Thyroid gland (tissue), 4 donors: ENCODE data around the gene NDUFAF7. TPM values are rescaled to one million over a fixed set of nuclear protein-coding genes. Genes with fewer than 3 reads are reported as not detected.
"Not testable (repeated sequence)": the region's sequence is repeated elsewhere in the genome, so short reads cannot be mapped to it uniquely, and the experiment has no call there.

Source experiments
- DNase-seq, 2 donors: peaks; one replicate each; pipeline ENCODE4 v3.0.0-alpha.2; 2019
- H3K27ac ChIP-seq, 3 donors: fragments of 200-600 bp; sonication (generic); 1 replicate in 2 of 3; 2 replicates in 1 of 3; pipeline ENCODE4 v1.5.1; 2016 to 2019; ENCODE audit warnings: mild to moderate bottlenecking in 1 of 3, moderate library complexity in 1 of 3
- H3K27me3 ChIP-seq: fragments of 200-600 bp; sonication (generic); one replicate; pipeline ENCODE4 v1.5.1; 2019
- H3K36me3 ChIP-seq, 2 donors: fragments of 200-600 bp; sonication (generic); one replicate each; pipeline ENCODE4 v1.5.1; 2016 to 2019
- H3K4me1 ChIP-seq, 2 donors: fragments of 200-600 bp; sonication (generic); one replicate each; pipeline ENCODE4 v1.5.1; 2017 to 2019
- H3K4me3 ChIP-seq, 3 donors: fragments of 200-600 bp; sonication (generic); replicated peaks in 1 of 3; 1 replicate in 2 of 3; 2 replicates in 1 of 3; pipeline ENCODE4 v1.5.1; 2016; ENCODE audit warnings: mild to moderate bottlenecking in 1 of 3
- H3K9me3 ChIP-seq: fragments of 200-600 bp; sonication (generic); one replicate; pipeline ENCODE4 v1.5.1; 2017
- CTCF ChIP-seq, 6 experiments: fragments of 200-600 bp in 3 of 6; fragments of 450-650 bp in 3 of 6; sonication (generic) in 3 of 6; IDR thresholded peaks; one replicate each; pipeline ENCODE4 v1.5.1; 2016 to 2019; ENCODE audit warnings: antibody characterized with exemption in 6 of 6, mild to moderate bottlenecking in 2 of 6, inconsistent platforms in 1 of 6, moderate library complexity in 1 of 6
- POLR2A ChIP-seq, 2 donors: fragments of 450-650 bp; IDR thresholded peaks; one replicate each; pipeline ENCODE4 v1.6.1; 2017; ENCODE audit warnings: antibody characterized with exemption in 2 of 2, mild to moderate bottlenecking in 2 of 2, moderate library complexity in 1 of 2
- WGBS, 2 donors: methylation state at CpG; one replicate each; pipeline ENCODE4 v1.1.5; 2017; 5-methylcytosine and 5-hydroxymethylcytosine counted together
- intact Hi-C: fragments of 100-400 bp; cut with DNase I; formaldehyde crosslinking; loops from one replicate; pipeline ENCODE4 v1.15.1; 2023
- total RNA-seq, 4 donors: library from RNA; depleted of rRNA; stranded (reverse); fragments of >200 nt; gene quantifications; one replicate each; pipeline ENCODE4 v1.2.3, GENCODE V29; 2016

Gene NDUFAF7
- total RNA-seq, 4 donors from 2014 or later, result 11.5 to 23.1 (median 19.1) TPM

GRCh38 chr2:37283207-37283606 lies 51.7 kb downstream of the NDUFAF7 start:
- Histone ChIP-seq H3K27ac (no peak overlapping the region), H3K36me3 (peaks cover 5 to 10% of the 10 kb centered on the region in 2 donors), H3K4me1 (no peaks in the 10 kb centered on the region), H3K9me3 (no peaks in the 10 kb centered on the region), H3K4me3 (no peak overlapping the region), H3K27me3 (no peaks in the 10 kb centered on the region)
- intact Hi-C loops, result no loop called here
- WGBS, 2 donors, result 90 to 100% methylated on average over 2 of the region's 2 CpGs
- DNase-seq, result no peak
- TF ChIP-seq CTCF (IDR thresholded peaks at IDR 0.05) (no peak), POLR2A (IDR thresholded peaks at IDR 0.05) (no peak)

- intact Hi-C loops, result no loop called here
- DNase-seq, result no peak
- H3K36me3 ChIP-seq, result peaks cover 5 to 12% of the 10 kb centered on the region in 2 donors
- no peaks in the 10 kb centered on the region for H3K4me1 ChIP-seq
- no peak overlapping the region for H3K4me3 ChIP-seq
- no peaks in the 10 kb centered on the region for H3K27me3 ChIP-seq
- TF ChIP-seq POLR2A (IDR thresholded peaks at IDR 0.05) (no peak), CTCF (IDR thresholded peaks at IDR 0.05) (no peak)
- H3K9me3 ChIP-seq, result no peaks in the 10 kb centered on the region
- no peak overlapping the region for H3K27ac ChIP-seq
Observed at GRCh38 chr2:37284381-37284780, 52.9 kb downstream of the NDUFAF7 start.

GRCh38 chr2:37287966-37288365 lies 56.5 kb downstream of the NDUFAF7 start:
- no peaks in the 10 kb centered on the region for H3K9me3 ChIP-seq
- no peaks in the 10 kb centered on the region for H3K27me3 ChIP-seq
- no peak for TF ChIP-seq CTCF (IDR thresholded peaks at IDR 0.05)
- TF ChIP-seq POLR2A (IDR thresholded peaks at IDR 0.05), result no peak
- no peak for DNase-seq
- no peak overlapping the region for H3K27ac ChIP-seq
- WGBS, 2 donors, result 98 to 100% methylated on average over 2 of the region's 2 CpGs
- H3K4me3 ChIP-seq, result no peak overlapping the region
- H3K4me1 ChIP-seq, result no peaks in the 10 kb centered on the region
- peaks cover 3% of the 10 kb centered on the region in 2 donors for H3K36me3 ChIP-seq
- intact Hi-C loops, result no loop called here

- H3K27ac ChIP-seq, result no peak overlapping the region
- WGBS, 2 donors, result 93 to 98% methylated on average over 2 of the region's 2 CpGs
- no peaks in the 10 kb centered on the region for H3K4me1 ChIP-seq
Observed at GRCh38 chr2:37291680-37292079, 60.2 kb downstream of the NDUFAF7 start.

GRCh38 chr2:37294858-37295257 lies 63.4 kb downstream of the NDUFAF7 start:
- DNase-seq, H3K9me3 ChIP-seq, H3K4me1 ChIP-seq, H3K4me3 ChIP-seq, intact Hi-C loops, H3K36me3 ChIP-seq, H3K27me3 ChIP-seq, H3K27ac ChIP-seq: not testable (repeated sequence)
- WGBS, 2 donors, result 95 to 97% methylated on average over 2 of the region's 2 CpGs

More at GRCh38 chr2:37291680-37292079, 60.2 kb downstream of the NDUFAF7 start:
- H3K27me3 ChIP-seq, result no peaks in the 10 kb centered on the region
- H3K9me3 ChIP-seq, result no peaks in the 10 kb centered on the region
- intact Hi-C loops, result no loop called here
- TF ChIP-seq POLR2A (IDR thresholded peaks at IDR 0.05) (no peak), CTCF (IDR thresholded peaks at IDR 0.05) (no peak)
- no peak for DNase-seq
- H3K4me3 ChIP-seq, result no peak overlapping the region
- H3K36me3 ChIP-seq, result peaks cover 3 to 4% of the 10 kb centered on the region in 2 donors
